Endodermal cell (in vitro differentiated cells): ENCODE results near the gene KCNC1. TPM values are rescaled to one million over a fixed set of nuclear protein-coding genes. Genes with fewer than 3 reads are reported as not detected.

Source experiments
- DNase-seq: peaks from one replicate; pipeline ENCODE4 v3.0.0-alpha.2; 2017
- H3K27ac ChIP-seq: 2 replicates; pipeline ENCODE4 v1.5.1; 2013; ENCODE audit warnings: mild to moderate bottlenecking, low read depth, low read length, moderate library complexity
- H3K27me3 ChIP-seq: 2 replicates; pipeline ENCODE4 v1.6.1; 2013; ENCODE audit warnings: mild to moderate bottlenecking, low read length, moderate library complexity; ENCODE audit not compliant: insufficient read depth, control insufficient read depth, poor library complexity, severe bottlenecking
- H3K36me3 ChIP-seq: 2 replicates; pipeline ENCODE4 v1.7.0; 2013; ENCODE audit warnings: mild to moderate bottlenecking, low read length, moderate library complexity; ENCODE audit not compliant: control insufficient read depth, insufficient read depth
- H3K4me1 ChIP-seq: one replicate; pipeline ENCODE4 v1.7.0; 2013; ENCODE audit warnings: low read length; ENCODE audit not compliant: control insufficient read depth, insufficient read depth
- H3K4me3 ChIP-seq: 2 replicates; pipeline ENCODE4 v1.5.1; 2013; ENCODE audit warnings: mild to moderate bottlenecking, low read length, moderate library complexity
- H3K9ac ChIP-seq: 2 replicates; pipeline ENCODE4 v1.6.1; 2013; ENCODE audit warnings: mild to moderate bottlenecking, low read length, moderate library complexity; ENCODE audit not compliant: poor library complexity, severe bottlenecking; ENCODE audit errors: extremely low read depth
- H3K9me3 ChIP-seq: 2 replicates; pipeline ENCODE4 v1.6.1; 2013; ENCODE audit warnings: mild to moderate bottlenecking, low read length, moderate library complexity; ENCODE audit not compliant: control insufficient read depth
- H3K27ac Mint-ChIP-seq: 2 replicates; pipeline ENCODE4 v1.8.0; 2020; ENCODE audit warnings: mixed read lengths
- H3K27me3 Mint-ChIP-seq: 2 replicates; pipeline ENCODE4 v1.8.0; 2021; ENCODE audit warnings: mild to moderate bottlenecking, mixed read lengths; ENCODE audit not compliant: insufficient read depth
- H3K36me3 Mint-ChIP-seq: 2 replicates; pipeline ENCODE4 v1.8.0; 2020; ENCODE audit warnings: low read depth, mixed read lengths
- H3K4me1 Mint-ChIP-seq: 2 replicates; pipeline ENCODE4 v1.8.0; 2020; ENCODE audit warnings: mixed read lengths
- H3K4me3 Mint-ChIP-seq: 2 replicates; pipeline ENCODE4 v1.8.0; 2020; ENCODE audit warnings: mild to moderate bottlenecking, moderate library complexity, mixed read lengths
- H3K9me3 Mint-ChIP-seq: 2 replicates; pipeline ENCODE4 v1.8.0; 2020; ENCODE audit warnings: mild to moderate bottlenecking, mixed read lengths
- WGBS, 2 experiments: methylation state at CpG; one replicate each; pipeline versions ENCODE4 v1.1.5 to v1.1.7; 2013; ENCODE audit warnings: missing lambda C conversion rate in 2 of 2, mixed read lengths in 1 of 2; ENCODE audit not compliant: insufficient coverage in 1 of 2, insufficient read length in 1 of 2; 5-methylcytosine and 5-hydroxymethylcytosine counted together
- total RNA-seq, 2 donors: library from RNA; stranded (reverse); fragmentation: NEBNext Ultra II Directional in 1 of 2; extraction: Animal tissue kit (Norgen Biotek cat#: 25700) in 1 of 2; gene quantifications; 2 replicates in 1 of 2; 3 replicates in 1 of 2; pipeline ENCODE4 v1.2.1, GENCODE V29; 2021
- TF ChIP-seq, protein P1 (sequence below): fragments of 200-600 bp; sonication (generic); conservative IDR thresholded peaks from 2 replicates; pipeline ENCODE4 v1.5.0; 2021; ENCODE audit warnings: antibody characterized with exemption, mild to moderate bottlenecking

The KCNC1 gene
- total RNA-seq, 2 donors from 2014 or later = not detected

DNA sequence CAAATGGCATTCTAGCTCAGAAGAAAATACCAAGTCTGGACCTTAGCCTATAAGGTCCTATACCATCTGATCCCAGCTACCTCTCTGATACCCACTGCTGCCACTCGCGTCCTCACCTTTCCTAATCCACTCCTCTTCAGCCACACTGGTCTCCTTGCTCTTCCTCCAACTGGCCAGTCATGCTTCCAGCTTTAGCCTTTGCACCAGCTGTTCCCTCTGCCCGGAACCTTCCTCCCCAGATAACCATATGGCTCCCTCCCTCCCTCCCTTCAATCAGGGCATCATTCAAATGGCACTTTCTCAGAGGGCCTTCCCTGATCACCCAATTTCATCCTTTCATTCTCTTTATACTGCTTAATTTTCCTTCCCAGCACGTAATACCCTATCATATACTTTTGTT, 67.9 kb downstream of the KCNC1 start:
- TF ChIP-seq, protein P1, sequence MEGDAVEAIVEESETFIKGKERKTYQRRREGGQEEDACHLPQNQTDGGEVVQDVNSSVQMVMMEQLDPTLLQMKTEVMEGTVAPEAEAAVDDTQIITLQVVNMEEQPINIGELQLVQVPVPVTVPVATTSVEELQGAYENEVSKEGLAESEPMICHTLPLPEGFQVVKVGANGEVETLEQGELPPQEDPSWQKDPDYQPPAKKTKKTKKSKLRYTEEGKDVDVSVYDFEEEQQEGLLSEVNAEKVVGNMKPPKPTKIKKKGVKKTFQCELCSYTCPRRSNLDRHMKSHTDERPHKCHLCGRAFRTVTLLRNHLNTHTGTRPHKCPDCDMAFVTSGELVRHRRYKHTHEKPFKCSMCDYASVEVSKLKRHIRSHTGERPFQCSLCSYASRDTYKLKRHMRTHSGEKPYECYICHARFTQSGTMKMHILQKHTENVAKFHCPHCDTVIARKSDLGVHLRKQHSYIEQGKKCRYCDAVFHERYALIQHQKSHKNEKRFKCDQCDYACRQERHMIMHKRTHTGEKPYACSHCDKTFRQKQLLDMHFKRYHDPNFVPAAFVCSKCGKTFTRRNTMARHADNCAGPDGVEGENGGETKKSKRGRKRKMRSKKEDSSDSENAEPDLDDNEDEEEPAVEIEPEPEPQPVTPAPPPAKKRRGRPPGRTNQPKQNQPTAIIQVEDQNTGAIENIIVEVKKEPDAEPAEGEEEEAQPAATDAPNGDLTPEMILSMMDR = no peak
- Mint-ChIP-seq H3K4me3 (no peak overlapping the region), H3K9me3 (no peaks in the 10 kb centered on the region), H3K4me1 (peaks cover 5% of the 10 kb centered on the region), H3K27me3 (peaks cover 3% of the 10 kb centered on the region), H3K27ac (no peak overlapping the region), H3K36me3 (no peaks in the 10 kb centered on the region)
- H3K36me3 ChIP-seq = no peaks in the 10 kb centered on the region
- H3K4me3 ChIP-seq = no peak overlapping the region
- H3K27me3 ChIP-seq = no peaks in the 10 kb centered on the region
- no peaks in the 10 kb centered on the region for H3K4me1 ChIP-seq
- no peak overlapping the region for H3K9ac ChIP-seq
- DNase-seq = no peak
- no peaks in the 10 kb centered on the region for H3K9me3 ChIP-seq
- 56 to 80% methylated on average over 2 to 4 of the region's 4 CpGs for WGBS, 2 experiments
- no peak overlapping the region for H3K27ac ChIP-seq

GRCh38 chr11:17803754-17804334, 69.3 kb downstream of the KCNC1 start:
- DNase-seq = no peak
- Mint-ChIP-seq H3K27ac (no peak overlapping the region), H3K4me1 (peaks cover 5% of the 10 kb centered on the region), H3K36me3 (no peaks in the 10 kb centered on the region), H3K4me3 (no peak overlapping the region), H3K9me3 (no peaks in the 10 kb centered on the region), H3K27me3 (peaks cover 3% of the 10 kb centered on the region)
- 81 to 89% methylated on average over 7 of the region's 7 CpGs for WGBS, 2 experiments
- no peak overlapping the region for H3K27ac ChIP-seq
- H3K27me3 ChIP-seq = no peaks in the 10 kb centered on the region
- H3K9ac ChIP-seq = no peak overlapping the region
- TF ChIP-seq, protein P1 = no peak
- no peaks in the 10 kb centered on the region for H3K36me3 ChIP-seq
- no peaks in the 10 kb centered on the region for H3K9me3 ChIP-seq
- H3K4me1 ChIP-seq = no peaks in the 10 kb centered on the region
- no peak overlapping the region for H3K4me3 ChIP-seq

GRCh38 chr11:17805043-17805442, 70.5 kb downstream of the KCNC1 start:
- no peak for DNase-seq
- H3K4me1 ChIP-seq = no peaks in the 10 kb centered on the region
- no peaks in the 10 kb centered on the region for H3K9me3 ChIP-seq
- Mint-ChIP-seq H3K27me3 (no peaks in the 10 kb centered on the region), H3K36me3 (no peaks in the 10 kb centered on the region), H3K4me1 (peaks cover 5% of the 10 kb centered on the region), H3K9me3 (no peaks in the 10 kb centered on the region), H3K27ac (no peak overlapping the region), H3K4me3 (no peak overlapping the region)
- no peaks in the 10 kb centered on the region for H3K27me3 ChIP-seq
- H3K36me3 ChIP-seq = no peaks in the 10 kb centered on the region
- 84 to 94% methylated on average over 4 of the region's 4 CpGs for WGBS, 2 experiments
- no peak overlapping the region for H3K27ac ChIP-seq
- no peak overlapping the region for H3K4me3 ChIP-seq
- TF ChIP-seq, protein P1 = no peak
- H3K9ac ChIP-seq = no peak overlapping the region
